Left kidney (tissue), 8 donors: ENCODE results near the gene GSTT2. TPM values are rescaled to one million over a fixed set of nuclear protein-coding genes. Genes with fewer than 3 reads are reported as not detected.
"Not testable (repeated sequence)": the region's sequence is repeated elsewhere in the genome, so short reads cannot be mapped to it uniquely, and the experiment has no call there.

Experiments used
- DNase-seq: peaks from one replicate; pipeline ENCODE4 v3.0.0-alpha.2; 2013
- long read RNA-seq, 8 donors: transcript quantifications; one replicate each; lab custom pipeline, GENCODE V29; 2026
- polyA plus RNA-seq: library from polyadenylated mRNA; unstranded; fragments of 120-200 nt; gene quantifications from one replicate; pipeline ENCODE4 v1.2.1, GENCODE V29; 2013; ENCODE audit not compliant: insufficient read length

Gene GSTT2
- not detected for polyA plus RNA-seq
- long read RNA-seq, donor 1, result 0 reads
- long read RNA-seq, donor 2, result 0 reads
- long read RNA-seq, donor 3, partial matches to known transcripts, result 8 of 8 reads
- long read RNA-seq, donor 3, other reads (novel, unspliced or antisense), result 0 of 8 reads
- long read RNA-seq, donor 4, result 0 reads
- long read RNA-seq, donor 5, partial matches to known transcripts, result 36 of 36 reads
- long read RNA-seq, donor 5, other reads (novel, unspliced or antisense), result 0 of 36 reads
- long read RNA-seq, donor 6, result 0 reads
- long read RNA-seq, donor 7, partial matches to known transcripts, result 5 of 12 reads
- long read RNA-seq, donor 7, other reads (novel, unspliced or antisense), result 6 of 12 reads
- long read RNA-seq, donor 8, result 0 reads

DNA sequence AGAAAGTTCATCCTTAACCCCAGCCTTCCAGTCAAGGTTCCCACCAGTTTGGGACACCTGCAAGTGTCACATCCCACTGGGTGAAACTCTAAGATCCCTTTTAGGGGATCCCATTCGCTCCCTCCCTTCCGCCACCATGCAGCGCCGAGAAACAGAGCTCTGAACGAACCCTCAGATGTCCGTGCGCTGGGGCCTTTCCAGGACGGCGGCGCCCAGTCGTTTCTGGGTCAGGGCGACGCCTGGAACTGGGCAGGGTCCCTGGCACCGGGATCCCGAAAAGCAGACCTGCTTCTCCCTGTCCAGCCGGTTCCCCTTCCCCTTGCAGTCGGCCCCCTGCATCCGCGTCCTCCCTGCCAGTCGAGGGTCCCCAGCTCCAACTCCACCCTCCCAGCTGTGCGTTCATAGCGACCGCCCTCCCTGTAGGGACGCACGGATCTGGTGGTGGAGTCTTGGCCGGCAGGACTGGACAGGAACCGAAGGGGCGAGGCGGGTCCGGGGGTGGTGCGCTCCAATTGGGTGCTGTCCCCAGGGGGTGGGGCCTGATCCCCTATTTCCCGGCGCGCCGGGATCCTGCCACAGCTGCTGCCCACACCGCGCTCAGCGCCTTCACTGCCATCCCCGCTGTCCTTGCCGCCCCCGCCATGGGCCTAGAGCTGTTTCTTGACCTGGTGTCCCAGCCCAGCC is at the start of gene GSTT2:
TSS of gene GSTT2 (plus strand) at position 578 of the 684 bp plus-strand sequence.
- not testable (repeated sequence) for DNase-seq

DNA sequence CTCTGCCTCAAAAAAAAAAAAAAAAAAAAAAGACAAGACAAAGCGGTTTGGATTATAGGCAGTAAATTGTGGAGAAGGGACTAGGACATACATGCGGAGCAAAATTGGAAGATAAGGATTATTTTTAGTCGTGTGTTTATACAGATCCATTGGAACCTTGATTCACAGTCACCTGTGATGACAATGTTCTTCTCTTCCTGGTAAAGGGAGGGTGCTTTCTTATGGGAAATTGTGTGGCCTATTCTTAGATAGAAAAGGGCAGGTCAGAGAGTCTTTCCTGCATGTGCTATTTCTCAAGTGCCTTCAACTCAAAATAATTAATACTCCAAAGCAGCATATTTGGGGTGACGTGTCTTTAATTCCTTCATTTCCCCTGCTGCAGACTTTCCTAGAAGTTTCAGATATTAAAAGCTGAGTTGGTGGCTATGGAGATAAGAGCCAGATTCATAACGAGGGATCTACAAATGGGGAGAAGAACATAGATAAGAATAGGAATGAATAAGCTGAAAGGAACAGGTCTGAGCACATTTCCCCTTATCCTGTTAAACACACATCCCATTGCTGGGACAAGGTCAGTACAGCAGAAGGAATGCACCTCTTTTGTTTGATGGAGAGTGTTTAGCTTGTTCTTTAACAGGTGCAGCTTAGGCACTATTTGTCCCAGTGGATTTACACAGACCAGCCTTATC is 41.5 kb upstream of the GSTT2 start:
- no peak for DNase-seq

DNA sequence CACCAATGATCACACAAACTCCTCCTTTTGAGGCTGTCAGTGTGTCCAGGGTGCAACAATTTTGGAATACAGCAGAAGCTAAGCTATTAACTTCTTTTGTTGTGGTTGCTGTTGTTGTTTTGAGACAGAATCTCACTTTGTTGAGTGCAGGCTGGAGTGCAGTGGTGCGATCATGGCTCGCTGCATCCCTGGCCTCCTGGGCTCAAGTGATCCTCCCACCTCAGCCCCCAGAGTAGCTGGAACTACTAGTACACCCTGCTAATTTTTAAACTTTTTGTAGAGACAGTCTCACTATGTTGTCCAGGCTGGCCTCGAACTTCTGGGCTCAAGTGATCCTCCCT is 40.9 kb upstream of the GSTT2 start:
- DNase-seq, result no peak

DNA sequence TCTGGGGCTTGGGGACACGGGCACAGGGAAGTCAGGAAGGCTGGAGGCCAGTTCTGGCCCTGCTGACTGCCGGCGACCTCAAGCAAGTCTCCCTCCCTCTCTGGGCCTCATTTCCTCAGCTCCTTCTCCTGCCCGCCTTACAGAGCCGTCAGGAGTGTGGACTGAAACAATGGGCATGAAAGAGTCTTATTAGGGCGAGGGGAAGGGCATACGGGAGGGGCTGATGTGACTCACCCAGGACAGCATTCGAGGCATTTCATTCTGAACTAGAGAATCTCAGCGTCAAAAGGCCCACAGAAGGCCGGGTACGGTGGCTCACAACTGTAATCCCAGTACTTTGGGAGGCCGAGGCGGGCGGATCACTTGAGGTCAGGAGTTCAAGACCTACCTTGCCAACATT is 39.8 kb upstream of the GSTT2 start:
- not testable (repeated sequence) for DNase-seq

DNA sequence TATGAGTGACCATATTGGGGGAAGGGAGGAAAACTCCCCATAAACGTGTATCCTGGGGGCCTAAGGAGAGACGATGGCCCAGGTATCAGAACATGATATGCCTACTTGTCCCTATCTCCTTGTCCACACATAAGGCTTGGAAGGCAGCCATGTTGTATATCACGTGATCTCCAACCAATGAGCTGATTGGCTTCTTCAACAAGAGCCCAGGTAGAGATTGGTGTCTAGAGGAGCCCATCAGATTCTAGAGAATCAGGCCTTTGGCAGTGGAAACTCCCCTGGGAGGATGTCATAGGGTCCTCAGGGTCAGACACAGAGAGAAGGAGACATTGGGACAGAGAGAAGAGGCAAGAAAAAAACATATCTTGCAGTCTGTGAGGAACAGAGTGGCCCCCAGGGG is 32.5 kb upstream of the GSTT2 start:
- DNase-seq, result not testable (repeated sequence)

DNA sequence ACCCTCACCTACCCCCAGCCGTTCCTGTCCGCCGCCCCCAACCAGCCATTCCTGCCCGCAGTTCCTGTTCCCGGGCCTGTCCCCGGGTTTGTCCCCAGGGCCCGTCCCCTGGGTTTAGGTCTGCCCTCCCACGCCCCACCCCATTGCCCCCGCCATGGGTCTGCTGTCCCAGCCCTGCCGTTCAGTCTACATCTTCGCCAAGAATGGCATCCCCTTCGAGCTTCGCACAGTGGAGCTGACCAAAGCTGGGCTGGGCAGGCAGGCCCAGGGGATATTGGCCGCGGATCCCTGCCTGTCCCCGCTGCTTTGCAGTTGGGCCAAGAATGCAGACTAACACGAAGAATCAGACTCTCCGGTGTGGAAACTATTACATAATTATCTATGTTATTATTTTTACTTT is 30.2 kb upstream of the GSTT2 start:
- not testable (repeated sequence) for DNase-seq

DNA sequence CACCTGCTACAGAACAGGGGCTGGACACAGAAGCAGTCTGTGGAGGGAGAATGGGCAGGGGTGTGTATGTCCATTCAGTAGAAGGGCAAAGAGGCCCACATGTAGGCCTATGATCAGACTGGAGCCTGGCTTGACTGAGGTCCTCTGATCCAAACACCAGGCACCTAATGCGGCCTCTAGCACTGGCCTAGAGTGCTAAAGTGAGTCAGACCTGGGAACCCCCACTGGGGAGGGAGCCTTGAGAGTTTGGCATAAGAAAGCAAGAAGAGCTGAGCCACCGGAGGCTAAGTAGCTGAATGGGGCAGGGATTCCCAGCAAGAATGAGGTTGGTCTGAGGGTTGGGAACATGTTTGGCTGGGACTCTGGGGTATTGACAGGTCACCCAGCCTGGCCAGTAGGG is 28.6 kb upstream of the GSTT2 start:
- not testable (repeated sequence) for DNase-seq

DNA sequence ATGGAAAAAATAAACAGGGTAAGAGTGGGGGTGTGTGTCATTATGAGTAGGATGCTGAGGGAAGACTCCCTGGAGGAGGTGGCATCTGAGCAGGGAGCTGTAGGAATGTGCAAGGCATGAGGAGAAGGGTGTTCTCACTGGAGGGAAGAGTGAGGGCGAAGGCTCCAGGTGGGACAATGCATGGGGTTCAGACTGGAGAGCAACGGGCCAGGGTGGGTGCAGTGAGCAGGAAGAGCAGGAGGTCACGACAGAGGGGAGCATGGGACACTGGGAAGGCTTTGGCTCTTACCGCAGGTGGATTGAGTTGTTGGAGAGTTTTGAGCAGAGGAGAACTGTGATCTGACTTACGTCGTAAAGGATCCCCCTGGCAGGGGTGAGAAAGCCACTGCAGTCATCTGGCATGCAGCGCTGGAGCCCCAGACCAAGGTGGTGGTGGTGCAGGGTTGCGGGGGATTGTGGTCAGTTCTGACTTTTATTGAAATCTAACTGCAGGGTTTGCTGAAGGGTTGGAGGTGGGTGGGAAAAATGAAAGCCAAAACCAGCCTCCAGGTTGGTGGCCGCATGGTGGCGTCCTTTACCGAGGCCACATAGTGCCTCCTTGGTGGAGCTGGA is 27.0 kb upstream of the GSTT2 start:
- DNase-seq, result not testable (repeated sequence)

DNA sequence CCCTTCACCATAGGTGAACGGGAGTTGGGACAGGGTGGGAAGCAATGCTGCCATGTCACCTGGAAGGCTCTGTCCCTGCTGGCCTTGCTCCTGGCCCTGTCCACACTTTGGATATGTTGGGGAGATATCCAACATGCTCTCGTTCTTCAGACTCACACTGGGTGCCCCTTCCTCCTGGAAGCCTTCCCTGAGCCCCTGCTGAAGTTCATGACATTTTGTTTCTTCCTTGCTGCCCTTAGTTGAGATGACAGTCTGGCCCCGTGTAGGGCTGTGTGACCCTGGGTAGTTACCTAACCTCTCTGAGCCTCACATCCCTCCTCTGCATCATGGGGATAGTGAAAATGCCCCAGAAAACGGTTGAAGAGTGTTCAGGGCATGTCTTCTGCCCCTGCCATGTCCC is 26.4 kb upstream of the GSTT2 start:
- DNase-seq, result not testable (repeated sequence)

DNA sequence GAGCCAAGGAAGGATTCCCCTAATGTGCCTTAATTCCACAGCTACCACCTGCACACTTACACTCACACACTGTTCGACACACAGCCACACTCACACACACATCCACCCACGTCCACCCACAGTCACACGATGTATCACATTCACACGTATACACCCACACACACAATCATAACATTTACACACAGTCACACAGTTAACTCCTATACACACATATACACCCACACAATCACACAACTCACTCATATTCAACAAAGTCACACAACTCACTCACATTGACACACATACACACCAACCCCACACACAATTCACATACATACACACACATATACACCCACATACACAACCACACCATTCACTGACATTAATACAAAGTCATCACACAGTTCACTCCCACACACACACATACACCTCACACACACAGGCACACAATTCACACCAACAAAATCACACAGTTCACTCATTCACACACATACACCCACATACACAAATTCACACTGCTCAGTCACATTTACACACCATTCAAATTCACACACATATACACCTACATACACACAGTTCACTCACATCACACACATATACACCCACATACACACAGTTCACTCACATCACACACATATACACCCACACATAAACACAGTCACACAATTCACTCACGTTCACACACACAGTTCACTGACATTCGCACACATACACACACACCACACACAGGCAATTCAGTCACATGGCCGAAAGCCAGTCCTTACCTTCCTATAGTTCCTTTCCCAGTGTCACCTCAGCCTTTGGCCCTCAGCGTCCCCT is 25.5 kb upstream of the GSTT2 start:
- DNase-seq, result not testable (repeated sequence)

DNA sequence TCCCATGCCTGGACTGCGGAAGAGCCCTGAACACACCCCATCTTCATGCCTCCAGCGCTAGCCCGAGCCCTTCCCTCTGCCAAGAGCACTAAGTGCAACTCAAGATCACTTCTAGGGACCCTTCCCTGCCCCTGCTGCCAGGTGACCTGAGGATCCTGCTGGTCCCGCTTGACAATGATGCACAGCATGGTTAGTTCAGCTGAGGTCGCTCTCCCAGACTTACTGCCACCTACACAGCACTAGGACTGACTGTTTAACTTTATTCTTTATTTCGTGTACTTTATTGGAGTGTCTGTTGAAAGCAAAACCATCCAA is 25.0 kb upstream of the GSTT2 start:
- not testable (repeated sequence) for DNase-seq

DNA sequence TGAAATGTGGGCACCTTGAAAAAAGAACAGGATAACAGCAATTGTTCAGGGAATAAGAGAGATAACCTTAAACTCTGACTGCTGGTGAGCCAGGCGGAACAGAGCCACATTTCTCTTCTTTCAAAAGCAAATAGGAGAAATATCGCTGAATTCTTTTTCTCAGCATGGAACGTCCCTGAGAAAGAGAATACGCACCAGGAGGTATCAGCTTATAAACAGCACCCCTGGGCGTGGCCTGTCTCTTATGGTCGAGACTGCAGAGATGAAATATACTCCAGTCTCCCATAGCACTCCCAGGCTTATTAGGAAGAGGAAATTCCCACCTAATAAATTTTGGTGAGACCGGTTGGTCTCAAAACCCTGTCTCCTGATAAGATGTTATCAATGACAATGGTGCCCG is 24.0 kb upstream of the GSTT2 start:
- DNase-seq, result not testable (repeated sequence)

DNA sequence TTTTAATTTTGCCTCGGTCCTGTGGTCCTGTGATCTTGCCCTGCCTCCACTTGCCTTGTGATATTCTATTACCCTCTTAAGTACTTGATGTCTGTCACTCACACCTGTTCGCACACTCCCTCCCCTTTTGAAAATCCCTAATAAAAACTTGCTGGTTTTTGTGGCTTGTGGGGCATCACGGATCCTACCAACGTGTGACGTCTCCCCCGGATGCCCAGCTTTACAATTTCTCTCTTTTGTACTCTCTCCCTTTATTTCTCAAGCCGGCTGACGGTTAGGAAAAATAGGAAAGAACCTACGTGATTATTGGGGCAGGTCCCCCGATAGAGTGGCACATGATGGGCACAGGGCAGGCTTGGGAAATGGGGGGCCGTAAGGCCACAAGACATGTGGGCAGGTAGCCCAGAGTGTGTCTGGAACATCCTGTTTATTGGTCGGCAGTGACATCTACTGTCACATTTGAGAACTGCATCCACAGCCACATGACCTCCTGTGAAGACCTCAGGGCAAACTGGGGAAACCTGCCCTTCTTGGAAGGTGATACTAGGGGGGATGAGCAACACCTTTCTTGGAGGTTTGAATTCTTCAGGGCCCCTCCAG is 23.5 kb upstream of the GSTT2 start:
- not testable (repeated sequence) for DNase-seq

DNA sequence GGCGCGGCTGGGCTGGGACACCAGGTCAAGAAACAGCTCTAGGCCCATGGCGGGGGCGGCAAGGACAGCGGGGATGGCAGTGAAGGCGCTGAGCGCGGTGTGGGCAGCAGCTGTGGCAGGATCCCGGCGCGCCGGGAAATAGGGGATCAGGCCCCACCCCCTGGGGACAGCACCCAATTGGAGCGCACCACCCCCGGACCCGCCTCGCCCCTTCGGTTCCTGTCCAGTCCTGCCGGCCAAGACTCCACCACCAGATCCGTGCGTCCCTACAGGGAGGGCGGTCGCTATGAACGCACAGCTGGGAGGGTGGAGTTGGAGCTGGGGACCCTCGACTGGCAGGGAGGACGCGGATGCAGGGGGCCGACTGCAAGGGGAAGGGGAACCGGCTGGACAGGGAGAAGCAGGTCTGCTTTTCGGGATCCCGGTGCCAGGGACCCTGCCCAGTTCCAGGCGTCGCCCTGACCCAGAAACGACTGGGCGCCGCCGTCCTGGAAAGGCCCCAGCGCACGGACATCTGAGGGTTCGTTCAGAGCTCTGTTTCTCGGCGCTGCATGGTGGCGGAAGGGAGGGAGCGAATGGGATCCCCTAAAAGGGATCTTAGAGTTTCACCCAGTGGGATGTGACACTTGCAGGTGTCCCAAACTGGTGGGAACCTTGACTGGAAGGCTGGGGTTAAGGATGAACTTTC is 18.7 kb upstream of the GSTT2 start, which contains the start of gene GSTT2B:
TSS of gene GSTT2B (minus strand) at position 112 of the 688 bp plus-strand sequence. CDS start at position 48, 64 bp downstream.
- DNase-seq, result not testable (repeated sequence)

DNA sequence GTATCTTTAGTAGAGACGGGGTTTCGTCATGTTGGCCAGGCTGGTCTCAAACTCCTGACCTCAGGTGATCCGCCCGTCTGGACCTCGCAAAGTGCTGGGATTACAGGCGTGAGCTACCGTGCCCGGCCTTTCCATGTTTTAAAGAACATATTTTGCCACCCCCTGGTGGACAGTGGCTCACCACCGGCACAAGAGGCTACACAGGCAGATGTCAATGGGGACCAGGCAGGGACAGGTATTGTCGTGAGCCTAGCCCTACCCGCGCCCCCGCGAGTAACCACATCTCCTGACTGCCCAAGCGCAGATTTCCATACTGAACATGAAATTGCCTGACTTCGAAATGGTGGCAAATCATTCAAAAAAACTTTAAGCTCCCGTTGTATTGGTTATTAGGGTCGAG is 13.8 kb upstream of the GSTT2 start:
- not testable (repeated sequence) for DNase-seq

DNA sequence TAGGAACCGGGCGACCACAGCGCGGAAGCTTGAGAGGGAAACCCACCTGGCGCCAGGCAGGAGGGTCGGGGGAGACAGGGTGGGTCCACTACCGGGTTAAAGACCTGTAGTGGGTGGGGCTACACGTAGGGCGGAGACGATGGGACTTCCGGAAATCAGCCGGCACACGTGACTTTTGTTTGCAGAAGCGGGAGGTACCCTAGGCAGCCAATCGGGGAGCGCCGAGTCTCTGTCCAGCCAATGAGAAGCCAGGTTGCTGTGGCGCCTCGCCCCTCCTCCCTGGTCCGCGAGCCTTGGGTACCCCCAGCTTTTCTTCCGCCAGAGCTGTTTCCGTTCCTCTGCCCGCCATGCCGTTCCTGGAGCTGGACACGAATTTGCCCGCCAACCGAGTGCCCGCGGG is 13.4 kb upstream of the GSTT2 start, which contains the start of gene DDTL:
TSS of gene DDTL (plus strand) at position 321 of the 400 bp plus-strand sequence. CDS start at position 348, 27 bp downstream.
- DNase-seq, result not testable (repeated sequence)

DNA sequence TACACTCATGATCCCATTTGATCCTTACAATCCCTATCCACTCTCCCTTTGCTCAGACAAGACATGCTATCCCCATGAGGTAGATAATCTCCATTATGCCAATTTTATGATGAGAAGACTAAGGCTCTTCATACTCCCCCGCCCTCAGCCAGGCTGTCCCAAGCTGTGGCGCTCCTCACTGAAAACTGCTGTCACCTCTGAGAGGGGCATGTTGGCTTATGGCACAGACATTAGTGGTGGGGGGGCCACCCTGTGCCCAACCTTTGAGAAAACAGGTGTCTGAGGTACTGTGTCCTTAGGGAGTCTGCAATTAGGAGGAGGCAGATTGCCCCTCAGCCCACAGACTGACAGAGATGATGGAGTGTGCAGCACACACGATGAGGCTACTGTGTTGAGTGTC is 10.9 kb upstream of the GSTT2 start:
- no peak for DNase-seq

DNA sequence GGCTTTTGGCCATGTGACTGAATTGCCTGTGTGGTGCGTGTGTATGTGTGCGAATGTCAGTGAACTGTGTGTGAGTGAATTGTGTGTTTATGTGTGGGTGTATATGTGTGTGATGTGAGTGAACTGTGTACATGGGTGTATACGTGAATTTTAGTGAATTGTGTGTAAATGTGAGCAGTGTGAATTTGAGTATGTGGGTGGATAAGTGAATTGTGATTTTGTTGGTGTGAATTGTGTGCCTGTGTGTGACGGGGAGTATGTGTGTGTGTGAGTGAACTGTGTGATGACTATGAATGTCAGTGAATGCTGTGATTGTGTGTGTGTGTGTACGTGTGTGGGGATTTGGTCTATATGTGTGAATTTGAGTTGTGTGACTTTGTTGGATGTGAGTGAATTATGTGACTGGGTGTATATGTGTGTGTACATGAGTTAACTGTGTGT is 9.7 kb upstream of the GSTT2 start:
- DNase-seq, result no peak

DNA sequence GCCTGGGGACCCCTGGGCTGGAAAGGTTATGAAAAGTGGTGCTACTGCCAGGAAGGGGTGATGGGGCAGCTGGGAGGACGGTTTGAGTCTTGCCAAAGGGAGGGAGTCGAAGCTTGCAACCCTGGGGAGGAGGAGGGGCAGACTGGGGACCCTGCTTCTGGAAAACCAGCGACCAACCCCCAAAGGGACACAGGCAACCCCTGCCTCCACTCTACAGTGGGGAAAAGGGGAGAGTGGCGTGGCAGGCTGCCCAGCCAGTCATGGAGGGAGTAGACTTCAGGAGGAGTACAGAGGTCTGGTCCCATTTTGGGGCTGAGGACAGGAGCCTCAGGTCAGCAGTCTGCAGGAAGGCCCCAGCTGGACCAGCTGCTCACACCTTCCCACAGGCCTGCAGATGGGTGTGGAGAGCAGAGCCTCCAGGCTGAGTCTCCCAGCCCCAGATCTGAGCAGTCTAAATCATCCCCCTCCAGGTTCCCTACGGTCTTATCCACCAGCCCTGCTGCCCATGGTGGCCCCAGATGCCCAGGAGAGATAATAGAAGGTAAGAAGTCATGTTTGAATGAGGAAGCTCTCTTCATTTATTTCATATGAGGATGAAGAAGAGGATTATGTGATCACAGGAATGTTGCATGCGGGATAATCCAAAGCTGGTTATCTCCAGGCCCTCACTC is 9.0 kb upstream of the GSTT2 start:
- no peak for DNase-seq

DNA sequence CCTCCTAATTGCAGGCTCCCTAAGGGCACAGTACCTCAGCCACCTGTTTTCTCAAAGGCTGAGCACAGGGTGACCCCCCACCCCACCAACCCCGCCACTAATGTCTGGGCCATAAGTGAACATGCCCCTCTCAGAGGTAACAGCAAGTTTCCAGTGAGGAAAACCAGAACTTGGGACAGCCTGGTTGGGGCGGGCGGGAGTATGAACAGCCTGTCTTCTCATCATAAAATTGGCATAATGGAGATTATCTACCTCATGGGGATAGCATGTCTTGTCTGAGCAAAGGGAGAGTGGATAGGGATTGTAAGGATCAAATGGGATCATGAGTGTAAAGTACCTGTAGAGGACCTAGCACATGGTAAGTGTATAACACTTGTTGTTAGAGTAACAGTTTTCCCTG is 8.0 kb upstream of the GSTT2 start:
- not testable (repeated sequence) for DNase-seq
